ENCODE results near the gene WDR33.

DNA sequence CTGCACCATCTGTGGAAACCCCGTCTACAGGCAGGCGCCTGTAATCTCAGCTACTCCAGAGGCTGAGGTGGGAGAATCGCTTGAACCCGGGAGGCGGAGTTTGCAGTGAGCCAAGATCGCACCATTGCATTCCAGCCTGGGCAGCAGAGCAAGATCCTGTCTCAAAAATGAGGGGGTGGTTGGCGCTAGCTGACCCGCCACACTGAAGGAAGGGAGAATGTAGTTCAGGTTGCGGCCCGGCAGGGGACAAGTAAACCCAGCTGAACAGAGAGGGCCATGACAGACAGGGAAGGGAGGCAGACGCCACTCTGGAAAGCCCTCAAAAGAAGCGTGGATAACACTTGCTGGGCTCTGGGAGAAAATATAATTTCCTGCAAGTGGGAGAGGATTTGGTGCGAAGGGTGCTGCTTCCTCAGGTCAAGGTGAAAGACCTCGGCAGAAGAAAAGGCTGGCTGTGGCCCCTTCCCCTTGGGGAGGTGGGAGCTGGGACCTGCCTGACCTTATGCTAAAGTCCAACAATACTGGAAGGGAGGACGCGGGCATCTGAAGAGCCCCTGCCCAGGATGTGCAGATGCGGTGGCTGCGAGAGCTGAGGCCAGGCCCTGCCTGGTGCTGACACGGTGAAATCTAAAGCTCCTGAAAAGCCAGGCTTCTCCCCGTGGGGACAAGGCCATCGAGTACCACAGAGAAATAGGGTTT is 113.3 kb downstream of the WDR33 start:
- TF ChIP-seq FOXM1 (IDR thresholded peaks at IDR 0.05; ENCODE audit: borderline replicate concordance) (no peak), ARNT (IDR thresholded peaks at IDR 0.05) (no peak), BHLHE40 (IDR thresholded peaks at IDR 0.05; ENCODE audit: borderline replicate concordance) (no peak)
